GM19395 (cell line): ENCODE results near the gene HSPA4.

ENCODE experiments used
- ATAC-seq: cut with Tn5 transposase; IDR thresholded peaks from one replicate; pipeline ENCODE4 v1.9.1; 2021; ENCODE audit warnings: mild to moderate bottlenecking, moderate library complexity; ENCODE audit not compliant: unreplicated experiment

Gene HSPA4

DNA sequence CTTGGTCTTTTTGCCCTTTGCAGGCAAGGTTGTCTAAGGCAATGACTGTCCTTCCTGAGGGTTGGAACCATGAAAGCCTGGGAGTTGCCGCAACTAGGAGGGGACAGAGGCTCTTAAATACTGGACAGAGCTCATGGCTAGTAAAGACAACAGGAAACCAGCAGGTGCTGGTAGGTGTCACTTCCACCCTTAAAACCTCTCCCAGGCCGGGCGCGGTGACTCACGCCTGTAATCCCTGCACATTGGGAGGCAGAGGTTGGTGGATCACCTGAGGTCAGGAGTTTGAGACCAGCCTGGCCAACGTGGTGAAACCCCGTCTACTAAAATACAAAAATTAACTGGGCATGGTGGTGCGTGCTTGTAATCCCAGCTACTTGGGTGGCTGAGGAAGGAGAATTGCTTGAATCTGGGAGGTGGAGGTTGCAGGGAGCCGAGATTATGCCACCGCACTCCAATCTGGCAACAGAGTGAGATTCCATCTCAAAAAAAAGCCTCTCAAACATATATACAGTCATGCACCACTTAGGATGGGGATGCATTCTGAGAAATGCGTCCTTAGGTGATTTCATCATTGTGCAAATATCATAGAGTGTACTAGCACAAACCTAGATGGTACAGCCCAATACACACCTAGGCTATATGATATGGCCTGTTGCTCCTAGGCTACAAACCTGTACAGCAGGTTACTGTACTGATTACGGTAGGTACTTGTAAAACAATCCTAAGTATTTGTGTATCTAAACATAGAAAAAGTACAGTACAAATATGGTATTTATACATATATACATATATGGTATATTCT is 102.7 kb downstream of the HSPA4 start:
- ATAC-seq: no peak

DNA sequence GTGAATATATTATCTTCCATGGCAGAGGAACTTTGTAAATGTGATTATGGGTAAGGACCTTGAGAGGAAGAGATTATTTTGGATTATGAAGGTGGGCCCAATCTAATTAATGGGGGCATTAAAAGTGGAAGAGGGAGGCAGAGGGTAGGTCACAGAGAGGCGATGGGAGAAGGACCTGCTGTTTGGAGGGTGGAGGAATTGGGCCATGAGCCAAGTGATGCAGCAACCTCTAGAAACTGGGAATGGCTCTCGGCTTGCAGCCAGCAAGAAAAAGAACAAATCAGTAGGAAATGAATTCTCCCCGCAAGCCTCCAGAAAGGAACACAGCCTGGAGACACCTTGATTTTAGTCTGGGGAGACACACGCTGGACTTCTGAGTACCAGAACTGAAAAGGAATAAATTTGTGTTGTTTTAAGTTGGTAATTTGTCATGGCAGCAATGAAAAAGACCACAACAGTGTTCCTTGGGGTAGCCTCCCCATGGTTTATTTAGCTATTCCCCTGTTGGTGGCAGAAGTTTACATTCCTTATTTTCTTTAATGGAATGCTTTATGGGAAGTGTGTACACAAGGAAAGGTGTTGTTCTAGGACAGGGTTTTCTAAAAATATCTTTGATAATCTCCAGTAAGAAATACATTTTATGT is 103.6 kb downstream of the HSPA4 start:
- ATAC-seq: no peak
